IPS-NIHi11 (cell line): ENCODE results near the gene UNG.
A peak's percentile ranks its signal among the peaks of the same experiment; 100 is the strongest.
"Not testable (repeated sequence)": the region's sequence is repeated elsewhere in the genome, so short reads cannot be mapped to it uniquely, and the experiment has no call there.

ENCODE experiments used
- DNase-seq: peaks from one replicate; pipeline ENCODE4 v3.0.0; 2012; ENCODE audit warnings: mixed read lengths, low spot score

The UNG gene

GRCh38 chr12:109121346-109121880, 24.0 kb downstream of the UNG start:
- DNase-seq, result no peak

GRCh38 chr12:109124878-109125648, 27.7 kb downstream of the UNG start:
- DNase-seq, result no peak

GRCh38 chr12:109125791-109126190, 28.4 kb downstream of the UNG start:
- no peak for DNase-seq

- no peak for DNase-seq
Measured at GRCh38 chr12:109126784-109127183, 29.4 kb downstream of the UNG start.

GRCh38 chr12:109127533-109128242, 30.3 kb downstream of the UNG start:
- DNase-seq, result no peak

- DNase-seq, result no peak
Measured at GRCh38 chr12:109130297-109131153, 33.1 kb downstream of the UNG start.

- DNase-seq, result peak; percentile 51
Measured at GRCh38 chr12:109131154-109132050, 34.0 kb downstream of the UNG start.

- DNase-seq, result peak; percentile 90
Measured at GRCh38 chr12:109134186-109134917, 37.0 kb downstream of the UNG start.

GRCh38 chr12:109137055-109137454, 39.7 kb downstream of the UNG start:
- no peak for DNase-seq

- DNase-seq, result no peak
Measured at GRCh38 chr12:109139360-109139759, 42.0 kb downstream of the UNG start.

- DNase-seq, result no peak
Measured at GRCh38 chr12:109139791-109140190, 42.4 kb downstream of the UNG start.

GRCh38 chr12:109140560-109140959, 43.2 kb downstream of the UNG start:
- no peak for DNase-seq

- DNase-seq, result no peak
Measured at GRCh38 chr12:109144224-109144623, 46.8 kb downstream of the UNG start.

GRCh38 chr12:109147126-109147525, 49.7 kb downstream of the UNG start:
- not testable (repeated sequence) for DNase-seq

- DNase-seq, result no peak
Measured at GRCh38 chr12:109147954-109148353, 50.6 kb downstream of the UNG start.

- no peak for DNase-seq
Measured at GRCh38 chr12:109150124-109150640, 52.8 kb downstream of the UNG start.

- DNase-seq, result no peak
Measured at GRCh38 chr12:109151457-109151856, 54.1 kb downstream of the UNG start.

- peak; percentile 50 for DNase-seq
Measured at GRCh38 chr12:109153821-109154441, 56.5 kb downstream of the UNG start.
